Right lobe of liver (tissue), 4 donors: Measurements from ENCODE around the gene NFIB.

Experiments
- POLR2A ChIP-seq: fragments of 450-650 bp; IDR thresholded peaks from one replicate; pipeline ENCODE4 v1.6.1; 2017; ENCODE audit warnings: antibody characterized with exemption, mild to moderate bottlenecking
- TF ChIP-seq, protein P1 (sequence below), 4 donors: fragments of 200-600 bp in 3 of 4; fragments of 450-650 bp in 1 of 4; IDR thresholded peaks; one replicate each; pipeline versions ENCODE4 v1.5.1 to v1.8.0; 2016 to 2022; ENCODE audit warnings: antibody characterized with exemption in 4 of 4, mild to moderate bottlenecking in 2 of 4
- donor health status: DM: no; HTN: no; CAD: no.
- donor health status: DM: no; HTN: no; CAD: no.
- donor health status: DM: no; HTN: yes; CAD: no.

GRCh38 chr9:14135421-14135820, 178.5 kb downstream of the NFIB start:
- TF ChIP-seq, protein P1, sequence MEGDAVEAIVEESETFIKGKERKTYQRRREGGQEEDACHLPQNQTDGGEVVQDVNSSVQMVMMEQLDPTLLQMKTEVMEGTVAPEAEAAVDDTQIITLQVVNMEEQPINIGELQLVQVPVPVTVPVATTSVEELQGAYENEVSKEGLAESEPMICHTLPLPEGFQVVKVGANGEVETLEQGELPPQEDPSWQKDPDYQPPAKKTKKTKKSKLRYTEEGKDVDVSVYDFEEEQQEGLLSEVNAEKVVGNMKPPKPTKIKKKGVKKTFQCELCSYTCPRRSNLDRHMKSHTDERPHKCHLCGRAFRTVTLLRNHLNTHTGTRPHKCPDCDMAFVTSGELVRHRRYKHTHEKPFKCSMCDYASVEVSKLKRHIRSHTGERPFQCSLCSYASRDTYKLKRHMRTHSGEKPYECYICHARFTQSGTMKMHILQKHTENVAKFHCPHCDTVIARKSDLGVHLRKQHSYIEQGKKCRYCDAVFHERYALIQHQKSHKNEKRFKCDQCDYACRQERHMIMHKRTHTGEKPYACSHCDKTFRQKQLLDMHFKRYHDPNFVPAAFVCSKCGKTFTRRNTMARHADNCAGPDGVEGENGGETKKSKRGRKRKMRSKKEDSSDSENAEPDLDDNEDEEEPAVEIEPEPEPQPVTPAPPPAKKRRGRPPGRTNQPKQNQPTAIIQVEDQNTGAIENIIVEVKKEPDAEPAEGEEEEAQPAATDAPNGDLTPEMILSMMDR (IDR thresholded peaks at IDR 0.05) = no peak
- no peak for TF ChIP-seq POLR2A
